ENCODE results near the gene ATOSB.

GRCh38 chr9:35074141-35074540 lies 41.5 kb downstream of the ATOSB start:
- no peak for TF ChIP-seq CTCF (conservative IDR thresholded peaks at IDR 0.05; ENCODE audit: low read length)
- TF ChIP-seq EZH2phosphoT487 (IDR thresholded peaks at IDR 0.05; ENCODE audit: borderline replicate concordance) = no peak

Data from Loucy (cell line).